ENCODE results near the gene YWHAB.
A peak's percentile ranks its signal among the peaks of the same experiment; 100 is the strongest.
"Not testable (repeated sequence)": the region's sequence is repeated elsewhere in the genome, so short reads cannot be mapped to it uniquely, and the experiment has no call there.

The YWHAB gene

DNA sequence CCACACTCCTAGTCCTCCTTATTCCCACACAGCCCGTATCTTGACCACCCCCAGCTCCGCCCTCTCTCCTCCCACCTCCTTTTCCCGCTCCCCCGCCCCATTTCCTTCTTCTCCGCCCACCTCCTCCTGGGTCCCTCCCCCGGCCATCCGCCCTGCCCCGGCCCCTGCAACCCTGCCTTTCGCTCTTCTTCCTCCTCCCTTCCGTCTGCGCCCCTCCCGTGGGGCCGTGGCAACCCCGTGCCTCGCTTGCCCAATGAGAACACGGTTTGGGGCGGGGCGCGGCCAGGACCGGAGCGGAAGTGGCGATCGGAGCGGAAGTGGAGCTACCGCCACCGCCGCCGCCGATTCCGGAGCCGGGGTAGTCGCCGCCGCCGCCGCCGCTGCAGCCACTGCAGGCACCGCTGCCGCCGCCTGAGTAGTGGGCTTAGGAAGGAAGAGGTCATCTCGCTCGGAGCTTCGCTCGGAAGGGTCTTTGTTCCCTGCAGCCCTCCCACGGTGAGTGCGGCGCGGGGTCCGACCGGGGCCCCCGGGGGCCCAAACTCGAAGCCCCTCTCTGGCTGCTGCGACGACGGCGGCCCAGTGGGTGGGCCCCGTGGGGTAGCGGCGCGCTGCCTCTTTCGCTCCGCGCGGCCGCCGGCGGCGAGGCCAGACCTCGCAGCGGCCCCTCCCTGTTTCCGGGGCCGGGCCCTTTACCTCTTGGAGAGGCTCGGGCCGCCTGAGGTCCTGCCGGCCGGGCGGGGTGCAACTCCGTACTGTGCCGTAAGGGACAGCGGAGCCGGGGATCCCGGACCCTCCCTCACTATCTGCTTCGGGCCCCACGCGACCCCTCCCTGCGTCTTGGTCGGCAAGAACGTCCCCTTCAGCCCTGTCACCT lies at the start of gene YWHAB:
Gene YWHAB, plus strand, starts transcription at position 314 of the 874 bp plus-strand sequence. CDS start 15,829 bp downstream, outside the sequence.
- DNase-seq: peak; percentile 100

DNA sequence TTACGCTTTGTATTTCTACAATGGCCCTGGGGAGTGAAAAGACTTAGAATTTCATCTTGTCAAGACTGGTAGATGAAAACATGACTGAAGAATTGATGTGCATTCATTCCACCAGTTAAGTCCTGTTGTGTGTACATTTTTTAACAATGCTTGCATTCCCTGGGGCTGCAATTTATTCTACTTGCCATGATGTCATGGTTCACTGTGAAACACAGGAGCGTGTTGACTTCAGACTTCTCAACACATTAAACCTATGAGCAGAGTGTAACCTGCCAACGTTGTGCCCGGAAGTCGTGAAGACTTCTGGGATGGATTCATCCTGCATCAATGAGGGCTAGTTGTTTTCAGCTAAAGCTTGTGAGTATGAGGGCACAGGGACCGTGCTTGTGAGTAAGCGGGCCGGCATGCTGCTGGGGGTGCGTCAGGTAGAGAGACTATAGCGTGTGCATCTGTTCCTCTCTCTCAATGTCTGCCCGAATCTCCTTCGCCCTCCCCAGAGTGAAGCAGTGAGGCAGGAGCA lies 48.8 kb upstream of the YWHAB start:
- DNase-seq: no peak

DNA sequence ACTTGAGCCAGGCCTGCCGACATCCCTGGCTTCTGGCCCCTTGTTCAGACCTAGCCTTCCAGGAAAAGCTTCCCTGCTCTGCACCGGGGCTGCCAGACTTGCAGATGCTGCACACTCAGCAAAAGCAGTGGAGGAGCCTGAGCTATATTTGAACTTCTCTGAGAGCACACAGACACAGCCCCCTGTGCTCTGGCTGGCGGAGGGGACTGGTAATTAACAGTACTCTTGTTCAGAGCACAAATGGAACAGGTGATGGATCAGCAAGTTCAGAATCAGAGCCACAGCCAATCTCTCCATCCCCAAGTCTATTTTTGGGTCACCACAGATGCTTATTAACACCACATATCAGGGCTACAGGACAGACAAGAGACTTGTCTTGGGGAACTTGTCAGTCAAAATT lies 47.6 kb upstream of the YWHAB start:
- no peak for DNase-seq

DNA sequence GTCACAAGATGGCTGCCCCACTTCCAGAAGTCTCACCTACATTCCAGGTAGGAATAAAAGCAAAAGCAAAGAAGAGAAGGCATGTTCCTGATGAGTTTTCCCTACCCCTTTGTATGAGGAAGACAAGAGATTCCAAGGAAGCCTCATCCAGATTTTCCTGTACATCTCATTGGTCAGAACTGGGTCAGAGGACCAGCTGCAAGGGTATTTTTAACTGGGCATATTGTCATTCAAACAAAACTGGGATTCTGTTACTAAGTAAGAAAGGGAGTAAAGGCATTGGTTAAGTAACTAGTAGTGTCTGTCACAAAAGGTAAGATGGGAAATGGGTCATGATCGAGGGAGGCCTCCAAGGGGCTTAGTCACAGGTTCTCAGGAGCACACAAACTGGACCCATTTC lies 47.0 kb upstream of the YWHAB start:
- no peak for DNase-seq

DNA sequence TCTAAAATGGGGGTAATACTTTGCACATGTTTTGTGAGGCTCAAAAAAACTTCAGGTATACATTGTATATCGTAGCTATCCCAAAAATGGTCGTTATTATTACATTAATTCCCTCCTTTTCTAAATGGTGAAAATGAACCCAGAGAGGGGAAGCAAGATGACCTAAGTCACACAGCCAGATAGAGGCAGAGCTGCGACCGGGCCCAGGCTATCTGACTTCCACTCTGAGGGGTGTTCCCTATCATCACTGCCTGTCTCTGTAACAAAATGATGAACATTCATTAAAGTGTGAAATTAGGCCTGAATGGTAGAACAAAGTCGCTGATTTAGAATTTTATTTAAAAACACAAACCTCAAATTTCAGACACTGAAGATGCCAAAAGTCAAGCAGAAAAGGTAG lies 46.0 kb upstream of the YWHAB start:
- DNase-seq: no peak

DNA sequence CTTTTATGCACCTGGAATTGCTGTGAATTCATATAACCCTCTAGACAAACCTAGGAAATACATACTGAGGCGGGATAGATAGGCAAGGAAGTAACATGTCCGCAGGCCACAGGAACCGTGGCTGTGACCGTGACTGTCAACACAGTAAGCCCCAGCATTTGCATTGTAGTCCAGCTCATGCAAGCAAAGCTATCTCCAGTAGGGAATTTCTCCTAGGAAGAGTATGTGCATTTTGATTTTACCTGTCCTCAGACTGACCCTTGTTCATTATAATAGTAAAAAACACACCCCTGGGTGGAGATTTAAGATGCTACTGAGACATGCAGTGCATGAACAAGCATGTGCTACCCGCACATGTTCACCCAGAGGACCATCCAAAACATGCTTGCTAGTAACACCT lies 44.7 kb upstream of the YWHAB start:
- DNase-seq: no peak

DNA sequence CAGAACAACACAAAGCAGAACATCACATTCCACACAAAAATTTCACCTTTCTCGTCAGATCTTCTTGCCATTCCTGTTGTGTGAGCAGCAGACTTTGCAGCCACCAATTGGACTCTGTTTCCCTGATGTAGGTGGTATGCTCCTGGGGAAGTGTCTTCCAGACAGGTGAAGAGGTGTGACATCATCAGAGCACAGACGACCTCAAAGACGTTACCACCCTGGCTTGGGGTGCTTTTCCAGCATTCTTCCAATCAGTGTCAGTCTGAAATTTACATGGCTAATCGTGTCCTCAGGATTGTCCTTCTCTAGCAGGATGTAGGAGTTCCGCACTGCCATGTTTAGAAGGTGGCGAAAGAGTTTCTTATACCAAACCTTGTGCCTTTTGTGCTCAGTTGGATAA lies 43.5 kb upstream of the YWHAB start:
- DNase-seq: no peak

DNA sequence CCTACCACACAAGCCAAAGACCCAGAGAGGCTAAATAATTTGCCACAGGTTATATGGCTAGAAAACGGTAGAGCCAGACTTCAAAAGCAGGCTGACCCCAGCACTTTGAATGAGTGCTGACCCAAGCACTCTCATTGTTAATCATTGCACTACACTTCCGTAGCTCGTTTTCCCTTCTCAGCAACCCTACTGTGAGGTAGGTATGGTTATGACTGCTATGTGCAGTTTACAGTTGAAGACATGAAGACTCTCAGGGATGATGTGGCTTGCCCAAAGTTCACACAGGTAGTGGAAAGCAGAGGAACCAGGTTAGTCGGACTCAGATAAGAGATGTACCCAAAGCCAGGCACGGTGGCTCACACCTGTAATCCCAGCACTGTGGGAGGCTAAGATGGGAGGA lies 41.6 kb upstream of the YWHAB start:
- DNase-seq: peak; percentile 52

DNA sequence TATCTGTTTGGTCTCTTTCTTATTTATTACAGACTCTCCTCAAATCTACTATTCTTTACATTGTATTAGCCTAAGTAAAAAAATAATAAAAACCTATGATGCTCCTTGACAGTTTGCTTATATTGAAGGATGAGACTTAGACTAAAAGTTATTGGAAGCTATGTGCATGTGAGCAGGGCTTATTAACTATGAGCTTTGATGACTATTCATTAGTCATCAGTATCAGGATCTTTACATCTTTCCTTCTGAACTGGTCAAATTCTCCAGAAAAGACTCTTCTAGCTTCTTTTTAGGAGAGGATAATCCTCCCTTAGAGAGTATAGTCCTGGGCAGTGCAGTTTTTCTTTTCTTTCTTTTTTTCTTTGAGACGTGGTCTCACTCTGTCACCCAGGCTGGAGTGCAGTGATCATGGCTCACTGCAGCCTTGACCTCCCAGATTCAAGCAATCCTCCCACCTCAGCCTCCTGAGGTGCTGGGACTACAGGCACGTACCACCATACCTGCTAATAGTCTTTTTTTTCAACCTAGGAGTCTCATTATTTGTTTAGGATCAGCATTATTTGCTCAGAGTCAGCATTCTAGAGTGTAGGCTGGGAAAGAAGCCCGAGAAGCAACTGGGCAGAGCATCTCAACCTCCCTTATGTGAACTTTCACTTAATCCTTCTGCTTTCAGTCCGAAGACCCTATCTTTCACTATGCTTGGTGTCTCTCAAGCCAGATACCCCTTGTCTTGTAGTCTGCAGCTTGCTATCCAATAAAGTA lies 37.1 kb upstream of the YWHAB start:
- no peak for DNase-seq

DNA sequence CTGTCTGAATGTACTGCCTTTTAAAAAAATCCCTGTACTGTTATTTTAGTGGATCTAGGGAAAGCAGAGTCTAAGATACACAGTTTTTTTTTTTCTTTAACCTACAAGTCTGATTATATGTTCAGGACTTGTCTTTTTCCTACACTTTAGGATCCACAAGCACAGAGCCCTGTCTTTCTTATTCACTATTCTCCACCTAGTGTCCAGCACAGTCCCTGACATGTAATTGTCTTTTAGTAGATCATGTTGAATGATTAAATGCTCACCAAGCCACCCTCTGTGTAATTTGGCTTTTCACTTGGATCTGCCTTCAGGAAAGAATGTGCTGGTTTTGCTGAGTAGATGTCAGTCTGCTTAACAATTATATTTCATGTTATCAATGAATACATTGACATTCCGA lies 35.8 kb upstream of the YWHAB start:
- DNase-seq: no peak

DNA sequence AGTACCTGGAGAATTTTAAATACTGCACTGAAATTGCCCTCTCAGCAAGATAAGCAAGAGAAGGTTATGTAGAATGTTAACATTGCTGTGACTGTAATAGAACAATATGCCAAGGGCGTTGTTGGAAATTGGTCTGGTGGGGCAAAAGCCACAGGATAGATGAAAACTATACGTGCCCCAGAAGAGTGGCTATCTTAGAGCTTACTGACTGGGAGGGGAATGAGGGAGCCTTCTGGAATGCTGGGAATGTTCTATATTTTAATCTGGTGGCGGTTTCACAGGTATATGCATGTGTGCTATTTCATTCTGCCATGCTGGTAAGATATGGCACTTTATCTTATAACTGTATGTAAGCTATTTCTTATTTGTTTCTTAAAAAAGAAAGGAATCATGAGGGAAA lies 35.2 kb upstream of the YWHAB start:
- DNase-seq: no peak

DNA sequence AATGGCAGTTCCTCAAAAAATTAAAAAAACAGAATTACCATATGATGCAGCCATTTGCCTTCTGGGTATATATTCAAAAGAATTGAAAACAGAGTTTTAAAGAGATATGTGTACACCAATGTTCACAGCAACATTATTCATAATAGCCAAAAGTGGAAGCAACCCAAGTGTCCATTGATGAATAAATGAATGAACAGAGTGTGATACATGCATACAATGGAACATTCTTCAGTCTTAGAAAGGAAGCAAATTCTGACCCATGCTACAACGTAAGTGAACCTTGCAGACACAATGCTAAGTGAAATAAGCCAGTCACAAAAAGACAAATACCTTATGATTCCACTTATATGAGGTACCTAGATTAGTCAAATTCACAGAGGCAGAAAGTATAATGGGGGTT lies 34.7 kb upstream of the YWHAB start:
- DNase-seq: no peak

DNA sequence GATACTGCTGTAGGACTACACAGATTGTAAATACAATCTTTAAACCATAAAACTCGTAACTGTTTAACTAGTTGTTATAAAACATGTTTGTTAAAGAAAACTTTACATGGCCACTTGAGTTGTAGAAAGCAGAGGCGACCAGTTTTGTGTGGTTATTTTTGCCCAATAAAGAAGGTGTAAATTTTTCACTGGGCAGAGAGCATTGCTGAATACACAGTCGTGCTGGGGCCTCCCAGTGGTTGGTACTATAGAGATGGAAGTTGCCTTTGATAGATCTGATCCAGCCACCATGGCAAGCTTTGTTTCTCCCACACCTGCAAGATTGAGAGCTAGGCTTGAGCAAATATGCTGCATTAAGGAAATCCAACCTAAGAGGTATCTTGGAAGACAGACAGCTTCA lies 34.0 kb upstream of the YWHAB start:
- no peak for DNase-seq

DNA sequence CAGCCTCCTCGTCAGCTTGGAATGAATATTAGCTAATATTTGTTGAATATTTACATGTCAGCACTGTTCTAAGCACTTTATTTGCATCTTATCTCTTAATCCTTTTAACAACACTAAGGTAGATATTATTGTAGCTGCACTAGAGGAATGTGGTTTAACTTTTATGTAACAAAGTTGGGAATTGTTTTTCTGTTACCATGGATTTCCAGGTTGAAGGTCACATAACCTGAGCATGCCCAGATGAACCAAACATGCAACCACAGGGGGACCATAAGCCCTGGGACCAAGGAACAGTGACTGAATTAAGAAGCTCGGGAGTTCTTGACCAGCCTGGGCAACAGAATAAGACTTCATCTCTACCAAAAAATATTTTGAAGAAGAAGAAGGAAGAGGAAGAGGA lies 29.1 kb upstream of the YWHAB start:
- no peak for DNase-seq

DNA sequence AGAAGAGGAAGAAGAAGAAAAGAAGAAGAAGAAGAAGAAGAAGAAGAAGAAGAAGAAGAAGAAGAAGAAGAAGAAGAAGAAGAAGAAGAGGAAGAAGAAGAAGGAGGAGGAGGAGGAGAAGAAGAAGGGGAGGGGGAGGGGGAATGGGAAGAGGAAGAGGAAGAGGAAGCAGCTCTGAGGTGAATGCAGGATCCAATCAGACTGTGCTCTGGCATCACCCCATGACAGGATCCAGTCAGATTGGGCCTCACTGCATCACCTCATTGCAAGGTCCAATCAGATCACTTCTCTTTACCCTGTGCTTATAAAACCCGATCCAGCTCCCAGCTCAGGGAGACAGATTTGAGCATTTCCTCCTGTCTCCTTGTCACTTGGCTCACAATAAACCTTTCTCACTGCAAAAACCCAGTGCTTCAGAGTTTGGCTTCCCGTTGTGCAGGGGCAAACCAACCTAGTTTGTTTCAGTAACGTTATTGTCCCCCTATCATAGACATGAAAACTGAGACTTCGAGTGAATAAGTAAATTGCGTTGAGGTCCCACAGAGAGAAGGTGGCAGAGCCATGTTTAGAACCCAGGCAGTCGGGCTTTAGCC lies 28.6 kb upstream of the YWHAB start:
- DNase-seq: no peak

DNA sequence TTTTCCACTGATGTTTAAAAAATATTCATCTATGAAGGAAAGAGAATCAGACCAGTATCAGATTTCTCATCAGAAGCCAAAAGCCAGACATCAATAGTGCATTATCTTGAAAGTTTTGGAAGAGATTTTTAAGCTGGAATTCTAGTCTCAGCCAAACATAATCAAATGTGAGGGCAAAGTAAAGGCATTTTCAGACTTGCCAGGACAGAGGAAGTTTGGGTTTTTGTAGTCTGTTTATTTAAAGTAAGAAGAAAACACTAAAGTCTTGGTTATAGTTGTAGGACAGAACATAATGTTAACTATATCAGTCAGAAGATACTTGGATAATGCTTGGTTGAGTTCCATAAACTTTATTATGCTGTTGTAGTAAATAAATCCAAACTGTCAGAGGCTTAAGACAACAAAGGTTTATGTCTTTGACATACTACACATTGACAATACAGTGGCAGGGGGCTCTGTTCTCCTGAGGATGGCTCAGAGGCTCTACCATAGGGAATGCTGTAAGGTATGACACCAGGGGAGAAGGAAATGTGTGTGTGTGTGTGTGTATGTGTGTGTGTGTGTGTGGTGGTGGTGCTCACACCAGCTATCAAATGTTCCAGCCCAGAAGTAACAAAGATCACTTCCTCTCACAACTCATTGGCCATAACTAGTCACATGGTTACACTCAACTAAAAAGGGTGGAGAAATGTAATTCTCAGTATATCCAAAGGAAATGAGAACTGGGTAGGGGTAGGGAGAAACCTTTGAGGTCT lies 26.7 kb upstream of the YWHAB start:
- DNase-seq: no peak

DNA sequence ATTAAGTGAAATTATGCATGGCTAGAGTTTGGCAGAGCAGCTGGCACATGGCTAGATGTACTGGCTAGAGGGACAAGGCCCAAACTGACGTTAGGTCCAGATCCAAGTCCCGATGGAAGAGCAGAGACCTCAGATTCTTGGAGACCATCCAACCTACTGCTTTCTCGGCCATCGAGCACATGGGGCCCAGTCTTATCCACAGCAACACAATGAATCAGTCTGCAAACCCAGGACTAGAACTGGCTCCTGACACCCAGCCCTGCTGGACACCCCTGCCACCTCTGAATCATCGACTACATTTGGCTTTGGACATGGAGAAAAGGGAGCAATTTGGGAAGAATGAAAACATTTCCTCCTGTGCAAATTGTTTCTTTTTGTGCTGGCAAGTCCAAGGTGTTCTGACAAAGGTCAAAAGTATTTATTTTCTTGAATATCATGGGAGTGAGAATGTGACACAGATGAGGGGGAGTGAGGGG lies 23.9 kb upstream of the YWHAB start:
- no peak for DNase-seq

DNA sequence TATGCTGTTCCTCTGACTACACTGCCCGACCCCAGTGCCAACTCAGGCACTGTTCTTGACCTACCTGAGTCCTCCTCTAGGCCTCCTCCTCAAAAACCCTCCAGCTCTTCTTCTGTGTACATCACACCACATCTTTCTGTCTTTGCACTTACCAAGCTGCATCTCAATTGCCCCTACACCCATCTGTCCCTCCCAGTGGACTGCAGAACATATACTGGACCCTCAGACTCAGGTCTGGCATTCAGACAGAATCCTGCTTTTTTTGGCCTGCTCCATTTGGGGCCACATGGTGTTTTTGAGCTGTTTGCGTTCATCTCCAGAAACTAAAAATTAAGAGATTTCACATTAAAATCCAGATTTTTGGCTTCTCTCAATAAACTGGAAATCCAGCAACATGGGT lies 23.2 kb upstream of the YWHAB start:
- DNase-seq: no peak

DNA sequence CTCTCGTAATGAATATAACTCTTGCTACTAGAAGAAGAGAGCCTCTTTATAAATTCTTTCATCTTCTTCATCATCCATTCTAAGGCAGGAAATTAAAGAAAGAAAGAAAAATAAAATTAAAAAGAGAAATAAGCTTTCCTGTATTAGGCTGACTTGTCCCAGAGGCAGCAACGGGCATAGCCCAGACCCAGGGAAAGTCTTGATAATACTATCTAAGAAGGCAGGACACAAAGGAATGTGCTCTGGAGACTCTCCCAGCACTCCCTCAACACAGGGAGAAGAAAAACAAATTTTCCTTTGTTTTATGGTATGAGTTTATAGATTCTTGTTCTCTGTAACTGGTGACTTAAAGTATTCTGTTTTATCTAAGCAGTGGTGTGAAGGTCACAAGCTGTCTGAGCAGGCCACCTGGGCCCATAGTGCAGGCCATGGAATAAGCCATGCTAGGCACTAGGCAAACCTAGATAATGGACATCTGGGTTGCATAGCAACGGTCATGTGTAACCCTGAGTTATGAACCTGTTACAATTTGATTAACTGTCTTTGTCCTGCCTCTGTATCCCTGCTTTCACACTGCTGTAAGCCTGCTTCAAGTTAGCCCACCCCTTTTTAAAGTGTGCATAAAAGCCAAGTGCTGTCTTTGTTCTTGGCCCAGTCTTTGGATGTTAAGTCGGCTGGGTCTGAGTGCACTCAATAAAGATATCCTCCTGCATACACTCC lies 22.0 kb upstream of the YWHAB start:
- not testable (repeated sequence) for DNase-seq

DNA sequence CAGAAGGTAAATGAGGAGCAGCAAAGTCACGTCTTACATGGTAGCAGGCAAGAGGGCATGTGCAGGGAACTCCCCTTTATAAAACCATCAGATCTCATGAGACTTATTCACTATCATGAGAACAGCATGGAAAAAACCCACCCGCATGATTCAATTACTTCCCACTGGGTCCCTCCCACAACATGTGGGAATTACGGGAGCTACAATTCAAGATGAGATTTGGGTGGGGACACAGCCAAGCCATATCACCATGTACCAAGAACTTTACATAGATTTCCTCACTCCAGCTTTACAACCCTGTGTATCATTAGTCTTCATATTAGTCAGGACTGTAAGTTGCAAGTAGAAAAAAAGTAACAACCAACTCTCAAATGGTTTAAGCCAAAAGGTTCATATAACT lies 21.0 kb upstream of the YWHAB start:
- not testable (repeated sequence) for DNase-seq

DNA sequence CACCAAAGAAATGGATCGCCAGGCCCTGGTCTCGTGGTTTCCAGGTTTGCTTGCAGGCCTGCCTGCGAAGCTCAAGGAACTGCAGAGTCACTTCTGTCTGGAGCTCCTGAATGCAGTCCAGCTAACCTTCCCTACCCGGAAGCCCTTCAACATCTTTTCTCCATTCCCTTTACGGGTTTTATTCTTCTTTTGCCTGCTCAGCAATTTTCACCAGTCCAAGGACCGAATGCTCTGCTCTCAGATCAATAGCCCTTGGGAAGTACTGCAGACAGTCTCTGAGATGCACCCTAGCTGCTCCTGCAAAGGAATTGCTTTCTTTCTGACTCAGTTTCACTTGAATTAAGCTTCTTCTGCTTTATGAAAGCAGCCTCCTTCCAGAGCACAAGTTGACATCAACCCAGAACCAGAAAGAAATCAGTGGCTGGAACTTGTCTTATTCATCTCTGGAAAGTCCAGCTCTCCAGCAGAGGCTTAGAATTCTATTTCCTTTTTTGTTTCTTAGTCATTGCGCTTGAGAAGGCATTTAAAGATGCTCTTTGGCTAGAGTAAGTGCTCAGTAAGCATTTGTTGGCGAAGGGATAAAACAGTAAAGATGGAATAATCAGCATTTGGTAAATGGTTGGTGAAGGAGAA lies 18.7 kb upstream of the YWHAB start:
- peak; percentile 6 for DNase-seq

DNA sequence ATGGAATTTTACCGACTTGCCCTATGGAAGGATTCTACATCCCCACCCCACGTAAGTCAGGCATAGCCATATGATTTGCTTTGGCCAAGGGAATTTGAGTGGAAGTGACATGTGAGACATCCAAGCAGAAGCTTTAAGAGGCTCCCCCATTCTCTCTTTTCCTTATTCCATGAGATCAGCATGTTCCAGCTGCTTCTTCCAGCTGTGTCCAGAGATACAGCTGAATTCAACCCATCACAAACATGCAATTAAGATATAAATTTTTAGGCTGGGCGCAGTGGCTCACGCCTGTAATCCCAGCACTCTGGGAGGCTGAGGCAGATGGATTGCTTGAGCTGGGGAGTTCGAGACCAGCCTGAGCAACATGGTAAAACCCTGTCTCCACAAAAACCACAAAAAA lies 16.0 kb upstream of the YWHAB start:
- DNase-seq: no peak

Data from activated CD4-positive, alpha-beta T cell treated with anti-CD3 and anti-CD28 coated beads, Interleukin-2, Interleukin-6, amounts not matched to agents 100 ng/mL and 50 ng/mL, durations not matched to agents 16 hours and 8 hours (primary cell).